UCSD-AML1 (cell line): ENCODE results near the gene STARD5.
"Not testable (repeated sequence)": the region's sequence is repeated elsewhere in the genome, so short reads cannot be mapped to it uniquely, and the experiment has no call there.

Source experiments
- DNase-seq: peaks from one replicate; lab custom pipeline; 2025; ENCODE audit not compliant: unreplicated experiment; lab: John Stamatoyannopoulos, UW

Gene STARD5

GRCh38 chr15:81323944-81324881, at the start of gene STARD5:
STARD5 (minus strand) TSS chr15:81324141; CDS start chr15:81324099, 42 bp downstream.
- peak; percentile 98 for DNase-seq

GRCh38 chr15:81373176-81373575, 49.2 kb upstream of the STARD5 start:
- DNase-seq = no peak

GRCh38 chr15:81372575-81372974, 48.6 kb upstream of the STARD5 start:
- no peak for DNase-seq

GRCh38 chr15:81363718-81364500, 40.0 kb upstream of the STARD5 start:
- no peak for DNase-seq

- no peak for DNase-seq
Observed at GRCh38 chr15:81363276-81363675, 39.3 kb upstream of the STARD5 start.

GRCh38 chr15:81362790-81363189, 38.8 kb upstream of the STARD5 start:
- no peak for DNase-seq

GRCh38 chr15:81361891-81362290, 38.0 kb upstream of the STARD5 start:
- no peak for DNase-seq

- DNase-seq = no peak
Observed at GRCh38 chr15:81360491-81360890, 36.5 kb upstream of the STARD5 start.

GRCh38 chr15:81358248-81358647, 34.3 kb upstream of the STARD5 start:
- DNase-seq = no peak

- DNase-seq = no peak
Observed at GRCh38 chr15:81357180-81357686, 33.3 kb upstream of the STARD5 start.

GRCh38 chr15:81356252-81356651, 32.3 kb upstream of the STARD5 start:
- DNase-seq = no peak

GRCh38 chr15:81351651-81352050, 27.7 kb upstream of the STARD5 start:
- no peak for DNase-seq

- DNase-seq = no peak
Observed at GRCh38 chr15:81349271-81349670, 25.3 kb upstream of the STARD5 start.

- DNase-seq = not testable (repeated sequence)
Observed at GRCh38 chr15:81348691-81349090, 24.8 kb upstream of the STARD5 start.

GRCh38 chr15:81347910-81348309, 24.0 kb upstream of the STARD5 start:
- DNase-seq = no peak

GRCh38 chr15:81346611-81347010, 22.7 kb upstream of the STARD5 start:
- DNase-seq = no peak

- no peak for DNase-seq
Observed at GRCh38 chr15:81343371-81343770, 19.4 kb upstream of the STARD5 start.

GRCh38 chr15:81341351-81341750, 17.4 kb upstream of the STARD5 start:
- DNase-seq = no peak

- DNase-seq = no peak
Observed at GRCh38 chr15:81339851-81340250, 15.9 kb upstream of the STARD5 start.

- no peak for DNase-seq
Observed at GRCh38 chr15:81339321-81339720, 15.4 kb upstream of the STARD5 start.

- DNase-seq = no peak
Observed at GRCh38 chr15:81338170-81339007, 14.4 kb upstream of the STARD5 start.
